Endometrial microvascular endothelial cells (primary cell): ENCODE data around the gene KRTAP5-1. TPM values are rescaled to one million over a fixed set of nuclear protein-coding genes. Genes with fewer than 3 reads are reported as not detected.

Experiments
- in situ Hi-C: cut with HindIII; loops from 2 replicates; pipeline ENCODE4 v1.10.0; 2017; ENCODE audit warnings: low sequenced_read_pairs, low pct_unique_long_range_greater_than_20kb; ENCODE audit errors: inconsistent ontology term
- total RNA-seq: library from RNA; depleted of rRNA; stranded (reverse); fragments of >200 nt; gene quantifications from one replicate; pipeline ENCODE4 v1.2.3, GENCODE V29; 2015; ENCODE audit errors: inconsistent ontology term

KRTAP5-1 gene
- total RNA-seq, 1 donor from 2014 or later: not detected

DNA sequence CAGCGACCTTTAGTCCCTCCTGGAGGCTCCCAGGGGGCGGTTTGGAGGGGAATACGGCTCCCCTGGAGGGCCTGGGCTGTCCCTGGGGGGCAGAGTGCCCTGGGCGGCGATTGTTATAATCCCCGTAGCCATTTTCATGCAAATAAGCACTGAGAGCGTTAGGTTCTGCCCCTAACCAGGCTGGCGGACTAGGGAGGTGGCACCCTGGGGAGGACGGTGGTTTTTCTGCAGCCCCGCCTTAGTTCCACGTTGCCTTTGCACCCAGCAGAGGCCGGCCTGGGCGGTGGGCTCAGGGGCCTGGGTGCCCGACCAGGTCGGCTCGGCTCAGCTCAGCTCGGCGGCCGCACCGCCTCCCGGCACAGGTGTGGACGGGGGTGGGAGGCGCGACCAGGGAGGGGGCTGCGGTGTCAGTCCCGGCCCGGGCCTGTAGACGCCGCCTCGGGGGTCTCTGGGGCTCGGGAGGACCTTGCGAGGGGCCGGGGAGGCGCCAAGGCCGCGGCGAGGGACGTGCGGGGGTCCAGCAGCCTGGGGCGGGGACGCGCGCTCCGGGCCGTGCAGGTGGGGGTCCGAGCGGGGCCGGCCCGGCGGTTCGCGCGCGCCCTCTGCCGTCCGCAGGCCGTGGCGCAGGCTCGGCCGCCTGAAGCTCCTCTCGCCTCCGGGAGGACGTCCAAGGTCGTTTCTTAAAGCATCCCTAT, 10.7 kb downstream of the KRTAP5-1 start:
- in situ Hi-C loops: no loop called here

- in situ Hi-C loops: no loop called here
These were observed 11.2 kb downstream of the KRTAP5-1 start for GRCh38 chr11:1573903-1574237.

DNA sequence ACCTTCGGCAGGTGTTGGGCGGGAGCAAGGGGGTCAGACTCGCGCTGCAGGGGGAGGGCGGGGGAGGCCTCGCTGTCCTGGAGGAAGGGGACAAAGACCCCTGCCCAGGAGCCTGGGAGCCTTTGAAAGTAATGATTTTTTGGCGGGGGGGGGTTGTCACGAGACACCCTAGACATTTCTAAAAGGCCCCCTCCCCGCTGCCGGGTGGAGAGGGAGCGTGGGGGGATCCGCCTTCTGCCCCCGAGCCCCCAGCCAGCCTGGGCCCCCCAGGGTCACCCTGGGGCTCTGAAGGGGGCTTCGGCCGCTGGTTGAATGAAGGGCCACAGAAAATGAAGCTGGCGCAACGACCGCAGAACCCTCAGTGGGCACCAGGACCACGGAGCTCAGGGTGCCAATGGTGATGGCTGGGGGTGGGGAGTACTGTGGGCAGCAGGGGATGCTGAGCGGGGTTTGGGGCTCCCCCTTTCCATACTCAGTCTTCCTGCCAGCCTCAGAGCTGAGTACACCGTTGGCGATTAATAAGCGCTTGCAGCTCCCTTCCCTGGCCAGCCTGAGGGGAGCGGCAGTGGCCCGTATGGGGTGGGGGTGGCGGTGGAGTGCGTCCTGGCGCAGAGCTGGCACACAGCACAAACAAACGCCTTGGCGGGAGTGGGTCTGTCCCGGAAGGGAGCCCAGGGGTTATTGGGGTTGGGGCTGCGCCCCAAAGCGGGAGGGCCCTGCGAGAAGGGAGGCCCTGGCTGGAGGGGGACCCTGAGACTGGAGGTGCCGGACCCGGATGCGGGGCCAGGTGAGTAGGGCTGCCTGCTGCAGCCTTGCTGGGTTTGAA, 11.8 kb downstream of the KRTAP5-1 start:
- in situ Hi-C loops: no loop called here

GRCh38 chr11:1572197-1573076, 12.6 kb downstream of the KRTAP5-1 start, which contains the start of gene DUSP8:
Gene DUSP8 (minus strand): TSS chr11:1572271. CDS start chr11:1565826, 6,445 bp downstream.
- in situ Hi-C loops: no loop called here

DNA sequence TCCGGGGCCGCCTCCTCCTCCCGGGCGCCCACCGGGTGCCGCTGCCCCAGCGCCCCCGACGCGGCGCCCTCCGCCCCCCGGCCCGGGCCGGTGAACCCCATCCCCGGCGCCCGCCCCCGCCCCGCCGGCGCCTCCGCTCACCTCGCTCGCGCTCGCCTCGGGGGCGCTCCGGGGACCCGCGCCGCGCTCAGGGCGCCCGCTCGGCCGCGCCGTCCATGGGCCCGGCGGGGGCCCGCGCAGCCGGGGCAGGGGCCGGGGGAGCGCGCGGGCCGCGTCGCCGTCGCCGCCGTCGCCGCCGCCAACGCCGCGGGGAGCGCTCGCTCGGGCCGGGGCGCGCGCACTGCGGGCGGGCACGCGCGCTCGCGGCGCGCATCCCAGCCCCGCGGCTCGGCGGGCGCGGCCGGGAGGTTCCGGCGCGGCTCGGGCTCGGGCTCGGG, 13.3 kb downstream of the KRTAP5-1 start:
- in situ Hi-C loops: no loop called here

- in situ Hi-C loops: no loop called here
These were observed 14.0 kb downstream of the KRTAP5-1 start for GRCh38 chr11:1570896-1571759.

- in situ Hi-C loops: no loop called here
These were observed 14.6 kb downstream of the KRTAP5-1 start for GRCh38 chr11:1570531-1570895.

- in situ Hi-C loops: no loop called here
These were observed 15.1 kb downstream of the KRTAP5-1 start for GRCh38 chr11:1570001-1570453.

DNA sequence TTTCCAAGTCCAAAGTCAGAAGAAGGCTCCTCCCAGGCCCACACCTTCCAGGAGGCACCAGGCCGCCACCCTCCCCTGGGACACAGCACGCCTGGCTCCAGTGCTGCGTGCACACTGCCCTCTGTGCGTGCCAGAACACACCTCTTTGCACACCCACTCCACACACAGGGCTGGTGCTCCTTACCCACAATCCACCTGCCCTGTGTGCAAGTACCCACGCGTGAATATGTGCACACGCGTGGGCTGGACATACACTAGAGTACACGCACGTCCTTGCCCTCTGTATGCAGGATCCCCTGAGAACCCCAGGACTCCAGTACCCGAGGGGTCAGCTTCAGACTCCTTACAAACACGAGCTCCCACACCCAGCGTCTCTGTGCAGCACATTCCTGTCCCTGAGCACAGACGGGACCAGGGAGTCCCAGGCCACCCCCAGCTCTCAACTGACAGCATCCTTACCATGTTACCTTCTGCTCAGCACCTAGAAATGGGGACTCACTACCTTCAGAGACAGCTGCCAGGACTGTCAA, 15.8 kb downstream of the KRTAP5-1 start:
- in situ Hi-C loops: no loop called here

- in situ Hi-C loops: no loop called here
These were observed 16.6 kb downstream of the KRTAP5-1 start for GRCh38 chr11:1568441-1568911.

DNA sequence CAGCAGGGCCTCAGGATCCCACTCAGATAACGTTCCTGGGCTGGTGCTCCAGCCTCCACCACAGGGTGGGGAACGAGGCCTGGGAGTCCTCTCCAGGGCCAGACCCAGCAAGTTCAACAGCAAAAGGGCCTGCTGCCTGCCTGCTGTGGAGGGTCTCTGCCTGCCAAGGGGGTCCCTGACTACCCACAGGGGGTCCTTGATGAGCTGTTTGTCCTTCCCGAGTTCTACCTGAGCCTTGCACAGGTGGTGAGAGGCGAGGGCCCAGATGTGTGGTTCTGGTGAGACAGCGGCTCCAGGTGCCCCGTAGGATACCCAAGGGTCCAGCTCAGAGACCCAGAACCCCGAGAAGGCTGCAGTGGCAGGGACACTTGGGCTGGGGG, 17.4 kb downstream of the KRTAP5-1 start:
- in situ Hi-C loops: no loop called here

DNA sequence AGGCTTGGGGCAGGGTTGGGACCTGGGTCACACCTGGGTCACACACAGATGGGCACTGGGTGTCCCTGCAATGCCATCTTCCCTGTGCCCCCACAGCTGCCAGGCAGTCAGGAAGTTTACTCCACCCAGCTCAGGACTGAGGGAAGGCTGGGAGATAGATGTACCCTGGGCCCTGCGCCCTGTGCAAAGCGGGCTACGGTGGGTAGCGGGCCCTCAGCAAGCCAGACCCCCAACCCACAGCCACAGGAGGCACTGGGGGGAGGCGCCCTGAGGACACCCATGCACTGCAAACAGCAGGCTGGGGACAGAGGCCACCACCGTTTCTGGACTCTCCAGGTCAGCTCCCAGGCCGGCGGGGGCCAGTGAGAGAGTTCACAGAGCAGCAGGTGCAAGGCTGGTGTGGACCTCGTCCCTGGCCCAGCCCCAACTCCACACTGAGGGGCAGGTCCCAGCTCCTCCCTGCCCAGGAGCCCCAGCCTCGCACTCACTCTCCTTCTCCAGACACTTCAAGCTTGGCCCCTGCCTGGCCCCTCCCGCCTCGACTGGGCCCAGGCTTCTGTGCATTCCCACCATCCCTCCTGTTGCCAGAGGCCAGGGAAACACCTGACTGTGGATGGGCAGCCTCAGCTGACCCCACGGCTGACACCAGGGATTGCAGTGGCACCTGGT, 17.9 kb downstream of the KRTAP5-1 start:
- in situ Hi-C loops: no loop called here

- in situ Hi-C loops: no loop called here
These were observed 18.6 kb downstream of the KRTAP5-1 start for GRCh38 chr11:1566381-1567051.

- in situ Hi-C loops: no loop called here
These were observed 19.2 kb downstream of the KRTAP5-1 start for GRCh38 chr11:1565904-1566247.

DNA sequence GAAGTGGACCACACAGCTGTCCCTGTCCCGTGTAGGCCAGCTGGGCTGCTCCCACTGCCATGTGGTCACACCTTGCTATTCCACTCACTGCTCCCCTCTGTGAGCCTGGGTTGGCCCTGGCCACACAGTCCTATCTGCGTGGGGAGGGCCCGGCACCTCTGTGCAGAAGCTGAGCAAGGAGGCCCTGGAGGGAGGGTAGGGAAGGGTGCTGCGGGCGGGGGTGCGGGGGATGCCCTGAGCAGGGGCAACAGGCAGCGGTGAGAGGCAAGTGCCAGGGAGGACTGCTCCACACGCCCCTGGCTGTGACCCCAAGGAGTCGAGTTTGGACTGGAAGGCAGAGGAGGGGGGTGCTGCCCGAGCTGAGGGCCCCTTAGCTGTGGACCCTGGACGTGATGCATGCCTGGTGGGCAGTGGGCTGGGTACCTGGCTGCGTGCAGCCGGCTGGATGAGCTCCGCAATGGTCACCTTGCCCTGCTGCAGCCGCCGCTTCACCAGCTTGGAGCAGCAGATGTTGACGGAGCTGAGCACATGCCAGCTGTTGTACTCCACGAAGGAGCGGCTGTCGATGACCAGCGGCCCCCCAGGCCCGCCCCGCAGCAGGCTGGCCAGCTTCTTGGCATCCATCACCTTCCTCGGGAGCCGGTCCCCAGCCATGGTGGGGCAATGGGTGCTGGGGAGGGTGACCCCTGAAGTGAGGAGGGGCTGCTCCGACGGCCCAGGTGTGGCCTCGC, 19.7 kb downstream of the KRTAP5-1 start:
- in situ Hi-C loops: no loop called here

- in situ Hi-C loops: no loop called here
These were observed 20.4 kb downstream of the KRTAP5-1 start for GRCh38 chr11:1564535-1565172.
